ENCODE results near the gene HAGH. TPM values are rescaled to one million over a fixed set of nuclear protein-coding genes. Genes with fewer than 3 reads are reported as not detected.

The HAGH gene
- total RNA-seq, 1 donor from 2014 or later, result 35.9 TPM

DNA sequence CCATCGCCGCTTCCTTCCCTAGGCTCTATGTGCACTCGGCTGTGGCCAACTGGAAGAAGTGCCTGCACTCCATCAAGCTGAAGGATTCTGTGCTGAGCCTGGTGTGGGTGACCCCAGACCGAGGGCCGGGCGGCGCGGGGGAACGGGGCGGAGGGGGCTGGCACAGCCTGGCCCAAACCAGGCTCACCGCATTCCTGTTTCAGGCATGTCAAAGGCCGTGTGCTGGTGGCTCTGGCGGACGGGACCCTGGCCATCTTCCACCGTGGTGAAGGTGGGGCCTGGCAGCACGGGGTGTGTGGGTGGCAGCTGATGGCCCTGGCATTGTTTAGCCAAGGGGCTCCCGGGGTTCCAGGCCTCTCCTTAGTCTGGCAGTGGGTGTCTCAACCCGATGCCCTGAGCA lies 59.9 kb downstream of the HAGH start:
- no peak overlapping the region for H3K27ac Mint-ChIP-seq (ENCODE audit: unreplicated experiment)
- FAIRE-seq (no peak), DNase-seq (ENCODE audit: low read depth) (no peak)
- Histone ChIP-seq H3K4me2 (ENCODE audit: low read length) (no peak overlapping the region), H3K9me3 (ENCODE audit: insufficient read depth, low read depth, low read length) (no peaks in the 10 kb centered on the region), H3K27ac (ENCODE audit: low read depth, low read length) (no peak overlapping the region), H3K9ac (ENCODE audit: low read length) (no peak overlapping the region), H3K4me1 (ENCODE audit: insufficient read depth, low read length) (peaks cover 9% of the 10 kb centered on the region), H3K27me3 (ENCODE audit: insufficient read depth, low read length) (no peaks in the 10 kb centered on the region), H3K4me3 (ENCODE audit: insufficient read depth, low read depth, low read length) (no peak overlapping the region), H3K36me3 (ENCODE audit: insufficient read depth, low read length) (no peaks in the 10 kb centered on the region), H4K20me1 (ENCODE audit: insufficient read depth, low read length) (peaks cover 44% of the 10 kb centered on the region), H3K79me2 (ENCODE audit: insufficient read depth, low read length) (peaks cover under 1% of the 10 kb centered on the region), H2AFZ (ENCODE audit: low read depth, low read length) (no peak overlapping the region)
- no peaks in the 10 kb centered on the region for H3K27me3 Mint-ChIP-seq (ENCODE audit: low read depth, unreplicated experiment)
- H3K9me3 Mint-ChIP-seq (ENCODE audit: unreplicated experiment), result no peaks in the 10 kb centered on the region
- peaks cover 2% of the 10 kb centered on the region for H3K4me1 Mint-ChIP-seq (ENCODE audit: low read depth, unreplicated experiment)
- TF ChIP-seq EZH2 (IDR thresholded peaks at IDR 0.05; ENCODE audit: insufficient read depth, low read length), result no peak
- TF ChIP-seq CTCF (IDR thresholded peaks at IDR 0.05; ENCODE audit: insufficient read depth, low read depth, low read length), result no peak
- no peak overlapping the region for H3K4me3 Mint-ChIP-seq (ENCODE audit: unreplicated experiment)
- no peaks in the 10 kb centered on the region for H3K36me3 Mint-ChIP-seq (ENCODE audit: low read depth, unreplicated experiment)

DNA sequence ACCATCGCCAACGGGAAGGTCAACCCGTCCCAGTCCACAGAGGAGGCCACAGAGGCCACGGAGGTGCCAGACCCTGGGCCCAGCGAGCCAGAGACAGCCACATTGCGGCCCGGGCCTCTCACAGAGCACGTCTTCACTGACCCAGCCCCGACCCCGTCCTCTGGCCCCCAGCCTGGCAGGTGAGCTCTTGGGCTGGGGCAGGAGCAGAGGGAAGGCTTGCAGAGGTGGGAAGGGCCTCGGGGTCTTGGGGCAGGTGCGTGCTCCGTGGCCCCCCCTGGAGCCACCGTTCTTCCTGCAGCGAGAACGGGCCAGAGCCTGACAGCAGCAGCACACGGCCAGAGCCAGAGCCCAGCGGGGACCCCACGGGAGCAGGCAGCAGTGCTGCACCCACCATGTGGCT lies 60.4 kb downstream of the HAGH start:
- FAIRE-seq (no peak), DNase-seq (ENCODE audit: low read depth) (no peak)
- Histone ChIP-seq H2AFZ (ENCODE audit: low read depth, low read length) (no peak overlapping the region), H3K9me3 (ENCODE audit: insufficient read depth, low read depth, low read length) (no peaks in the 10 kb centered on the region), H3K27ac (ENCODE audit: low read depth, low read length) (no peak overlapping the region), H3K27me3 (ENCODE audit: insufficient read depth, low read length) (no peaks in the 10 kb centered on the region), H4K20me1 (ENCODE audit: insufficient read depth, low read length) (peaks cover 44% of the 10 kb centered on the region), H3K4me2 (ENCODE audit: low read length) (no peak overlapping the region), H3K36me3 (ENCODE audit: insufficient read depth, low read length) (no peaks in the 10 kb centered on the region), H3K9ac (ENCODE audit: low read length) (no peak overlapping the region), H3K4me1 (ENCODE audit: insufficient read depth, low read length) (peaks cover 9% of the 10 kb centered on the region), H3K79me2 (ENCODE audit: insufficient read depth, low read length) (no peaks in the 10 kb centered on the region), H3K4me3 (ENCODE audit: insufficient read depth, low read depth, low read length) (no peak overlapping the region)
- Mint-ChIP-seq H3K27ac (ENCODE audit: unreplicated experiment) (no peak overlapping the region), H3K4me3 (ENCODE audit: unreplicated experiment) (no peak overlapping the region), H3K9me3 (ENCODE audit: unreplicated experiment) (no peaks in the 10 kb centered on the region), H3K4me1 (ENCODE audit: low read depth, unreplicated experiment) (peaks cover 2% of the 10 kb centered on the region), H3K27me3 (ENCODE audit: low read depth, unreplicated experiment) (no peaks in the 10 kb centered on the region), H3K36me3 (ENCODE audit: low read depth, unreplicated experiment) (peaks cover 2% of the 10 kb centered on the region)
- TF ChIP-seq CTCF (IDR thresholded peaks at IDR 0.05; ENCODE audit: insufficient read depth, low read depth, low read length) (no peak), EZH2 (IDR thresholded peaks at IDR 0.05; ENCODE audit: insufficient read depth, low read length) (no peak)

DNA sequence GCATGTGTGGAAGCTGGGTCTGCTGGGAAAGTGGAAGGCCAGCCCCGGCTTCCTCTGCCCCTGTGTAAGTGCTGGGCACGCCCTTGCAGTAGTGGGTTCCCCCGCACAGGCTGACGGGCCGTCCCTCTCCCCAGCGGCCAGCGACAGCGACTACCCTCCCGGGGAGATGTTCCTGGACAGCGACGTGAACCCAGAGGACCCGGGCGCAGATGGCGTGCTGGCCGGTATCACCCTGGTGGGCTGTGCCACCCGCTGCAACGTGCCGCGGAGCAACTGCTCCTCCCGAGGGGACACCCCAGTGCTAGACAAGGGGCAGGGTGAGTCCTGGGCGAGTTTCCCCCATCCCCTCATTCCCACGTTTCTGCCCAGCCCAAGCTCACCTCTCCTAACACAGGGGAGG lies 60.8 kb downstream of the HAGH start:
- H3K36me3 Mint-ChIP-seq (ENCODE audit: low read depth, unreplicated experiment), result peaks cover 4% of the 10 kb centered on the region
- no peak for FAIRE-seq
- H3K27ac Mint-ChIP-seq (ENCODE audit: unreplicated experiment), result no peak overlapping the region

More for the DNA sequence above, 60.8 kb downstream of the HAGH start:
- Histone ChIP-seq H3K4me1 (ENCODE audit: insufficient read depth, low read length) (peaks cover 8% of the 10 kb centered on the region), H3K27ac (ENCODE audit: low read depth, low read length) (no peak overlapping the region), H3K27me3 (ENCODE audit: insufficient read depth, low read length) (no peaks in the 10 kb centered on the region), H3K4me3 (ENCODE audit: insufficient read depth, low read depth, low read length) (no peak overlapping the region), H3K9me3 (ENCODE audit: insufficient read depth, low read depth, low read length) (no peaks in the 10 kb centered on the region), H3K4me2 (ENCODE audit: low read length) (no peak overlapping the region), H3K9ac (ENCODE audit: low read length) (no peak overlapping the region), H2AFZ (ENCODE audit: low read depth, low read length) (no peak overlapping the region), H3K79me2 (ENCODE audit: insufficient read depth, low read length) (no peaks in the 10 kb centered on the region), H3K36me3 (ENCODE audit: insufficient read depth, low read length) (no peaks in the 10 kb centered on the region), H4K20me1 (ENCODE audit: insufficient read depth, low read length) (peaks cover 44% of the 10 kb centered on the region)
- TF ChIP-seq EZH2 (IDR thresholded peaks at IDR 0.05; ENCODE audit: insufficient read depth, low read length), result no peak
- TF ChIP-seq CTCF (IDR thresholded peaks at IDR 0.05; ENCODE audit: insufficient read depth, low read depth, low read length), result no peak
- H3K27me3 Mint-ChIP-seq (ENCODE audit: low read depth, unreplicated experiment), result no peaks in the 10 kb centered on the region
- H3K9me3 Mint-ChIP-seq (ENCODE audit: unreplicated experiment), result no peaks in the 10 kb centered on the region
- DNase-seq (ENCODE audit: low read depth), result no peak
- no peak overlapping the region for H3K4me3 Mint-ChIP-seq (ENCODE audit: unreplicated experiment)
- H3K4me1 Mint-ChIP-seq (ENCODE audit: low read depth, unreplicated experiment), result peaks cover 2% of the 10 kb centered on the region
